Activated naive CD4-positive, alpha-beta T cell (primary cell): ENCODE measurements around the gene GPBAR1.
A peak's percentile ranks its signal among the peaks of the same experiment; 100 is the strongest.

Source experiments
- DNase-seq, 4 experiments: peaks; one replicate each; lab custom pipeline; 2025; lab: John Stamatoyannopoulos, UW

GPBAR1 gene

DNA sequence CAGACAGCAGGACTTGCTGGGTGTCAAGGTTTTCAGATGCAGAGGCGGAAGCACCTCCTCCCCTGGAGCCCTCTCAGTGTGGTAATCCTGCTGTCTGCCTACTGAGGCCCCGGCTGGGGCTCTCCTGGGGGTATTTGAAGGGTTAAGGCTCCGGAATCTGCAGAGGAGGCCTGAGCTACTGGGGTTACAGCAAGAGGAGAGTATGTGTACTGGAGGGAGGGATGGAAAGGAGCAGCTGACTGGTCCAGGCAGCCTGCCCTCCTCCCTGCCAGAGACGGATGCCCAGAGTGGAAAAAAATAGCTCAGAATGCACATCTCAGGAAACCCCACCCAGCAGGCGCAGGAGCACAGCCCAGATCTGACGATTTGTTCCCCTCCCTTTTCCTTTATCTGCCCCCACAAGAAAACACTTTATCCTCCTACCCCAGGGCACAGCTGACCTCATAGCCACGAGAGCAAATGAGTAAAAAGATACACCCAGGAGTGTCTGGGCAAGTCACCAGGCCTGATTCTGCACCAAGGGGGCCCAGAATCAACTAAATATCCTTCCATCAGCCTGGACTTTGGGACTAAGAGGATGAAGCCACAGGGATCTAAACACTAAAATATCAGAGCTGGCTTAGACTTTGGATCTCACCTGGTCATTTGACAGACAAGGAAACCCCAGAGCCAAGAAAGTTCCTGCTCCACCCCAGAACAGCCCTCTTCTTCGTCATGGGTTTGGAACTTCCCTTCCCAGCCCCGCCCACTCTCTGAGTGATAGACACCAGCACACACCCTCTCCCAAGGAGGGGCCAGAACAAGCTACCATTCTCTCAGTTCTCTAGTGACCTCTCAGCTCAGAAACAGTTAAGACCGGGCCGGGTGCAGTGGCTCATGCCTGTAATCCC lies 26.0 kb downstream of the GPBAR1 start:
- peak in 2 of 4 experiments; percentile 34 to 56 for DNase-seq

DNA sequence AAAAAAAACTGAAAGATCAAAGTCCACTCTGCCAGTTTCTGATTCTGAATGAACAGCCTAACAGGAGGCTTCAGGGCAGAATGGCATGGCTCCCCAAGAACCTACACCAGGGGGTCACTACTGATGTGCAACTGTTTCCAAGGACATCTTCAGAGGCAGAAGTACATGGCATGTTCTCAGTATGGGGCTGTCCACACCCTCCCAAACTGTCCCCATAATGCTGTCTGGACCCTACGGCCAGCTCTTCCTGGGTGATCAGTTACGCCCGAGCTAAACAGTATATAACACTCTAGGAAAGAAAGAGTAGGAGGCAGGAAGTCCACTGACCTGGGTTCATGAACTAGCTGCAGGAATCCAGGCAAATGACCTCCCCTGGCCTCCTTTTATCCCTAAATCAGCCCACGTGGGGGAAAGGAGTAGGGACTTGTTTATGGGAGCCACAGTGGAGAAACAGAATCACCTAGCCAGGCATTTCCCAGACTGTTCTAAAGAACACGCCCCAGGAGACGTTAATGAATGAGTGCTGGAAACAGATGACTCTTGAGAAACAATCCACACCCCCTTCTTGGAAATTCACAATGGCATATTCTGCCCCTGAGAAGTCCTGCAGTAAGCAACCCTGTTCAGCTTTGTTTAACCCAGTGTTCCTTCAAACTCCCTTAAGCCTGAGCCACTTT lies 29.0 kb downstream of the GPBAR1 start:
- no peak for DNase-seq

GRCh38 chr2:218290316-218291261 lies 29.8 kb downstream of the GPBAR1 start:
- DNase-seq, result peak in 1 of 4 experiments; percentile 23

GRCh38 chr2:218291318-218292047 lies 30.7 kb downstream of the GPBAR1 start:
- no peak for DNase-seq

GRCh38 chr2:218292048-218293014 lies 31.5 kb downstream of the GPBAR1 start, which contains the start of gene TMBIM1:
TMBIM1 (minus strand) TSS chr2:218292503; CDS start chr2:218282141, 10,362 bp downstream.
- peak; percentile 50 to 75 (median 56) for DNase-seq

DNA sequence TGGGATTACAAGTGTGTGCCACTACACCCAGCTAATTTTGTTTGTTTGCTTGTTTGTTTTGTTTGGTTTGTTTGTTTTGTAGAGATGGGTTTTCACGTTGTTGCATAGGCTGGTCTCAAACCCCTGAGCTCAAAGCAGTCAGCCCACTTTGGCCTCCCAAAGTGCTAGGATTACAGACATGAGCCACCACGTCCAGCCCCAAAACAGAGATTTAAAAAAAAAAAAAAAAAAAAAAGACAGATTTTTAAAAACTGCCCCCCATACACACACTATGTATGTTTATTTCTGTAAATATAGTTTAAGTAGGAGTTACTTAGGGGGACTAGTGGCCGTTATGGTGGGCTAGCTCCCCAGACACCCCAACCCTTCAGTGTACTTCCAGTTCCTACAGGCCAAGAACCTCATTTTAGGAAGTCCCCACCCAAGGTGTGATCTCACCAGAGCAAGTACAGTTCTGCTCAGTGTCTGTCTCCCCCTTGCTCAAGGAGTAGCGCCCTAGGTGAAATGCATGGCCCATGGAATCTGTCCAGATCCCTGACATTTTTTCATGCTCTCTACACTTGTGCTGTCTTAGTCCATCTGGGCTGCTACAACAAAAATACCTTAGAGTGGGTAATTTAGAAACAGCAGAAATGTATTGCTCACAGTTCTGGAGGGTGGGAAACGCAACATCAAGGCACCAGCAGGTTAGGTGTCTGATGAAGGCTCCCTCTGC lies 33.1 kb downstream of the GPBAR1 start:
- DNase-seq, result no peak

DNA sequence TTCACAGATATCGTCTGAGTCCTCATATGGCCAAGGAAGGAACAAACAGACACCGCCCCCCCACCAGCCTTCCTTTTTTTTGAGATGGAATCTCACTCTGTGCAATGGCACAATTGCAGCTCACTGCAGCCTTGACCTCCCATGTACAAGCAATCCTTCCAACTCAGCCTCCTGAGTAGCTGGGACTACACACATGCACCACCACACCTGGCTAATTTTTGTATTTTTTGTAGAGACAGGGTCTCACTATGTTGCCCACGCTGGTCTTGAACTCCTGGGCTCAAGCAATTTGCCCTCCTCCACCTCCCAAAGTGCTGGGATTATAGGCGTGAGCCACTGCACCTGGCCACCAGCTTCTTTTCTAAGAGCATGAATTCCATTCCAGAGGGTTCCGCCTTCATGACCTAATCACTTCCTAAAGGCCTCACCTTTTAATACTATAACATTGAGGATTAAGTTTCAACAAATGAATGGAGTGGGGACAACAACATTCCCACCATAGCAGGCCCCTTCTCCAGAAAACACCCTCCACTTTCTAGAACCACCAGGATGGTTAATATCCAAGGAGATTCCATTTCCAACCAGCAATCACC lies 33.7 kb downstream of the GPBAR1 start:
- DNase-seq, result no peak

- DNase-seq, result no peak
Measured at GRCh38 chr2:218295029-218295428, 34.2 kb downstream of the GPBAR1 start.

GRCh38 chr2:218296200-218296599 lies 35.4 kb downstream of the GPBAR1 start:
- no peak for DNase-seq

- DNase-seq, result no peak
Measured at GRCh38 chr2:218296847-218297246, 36.0 kb downstream of the GPBAR1 start.

DNA sequence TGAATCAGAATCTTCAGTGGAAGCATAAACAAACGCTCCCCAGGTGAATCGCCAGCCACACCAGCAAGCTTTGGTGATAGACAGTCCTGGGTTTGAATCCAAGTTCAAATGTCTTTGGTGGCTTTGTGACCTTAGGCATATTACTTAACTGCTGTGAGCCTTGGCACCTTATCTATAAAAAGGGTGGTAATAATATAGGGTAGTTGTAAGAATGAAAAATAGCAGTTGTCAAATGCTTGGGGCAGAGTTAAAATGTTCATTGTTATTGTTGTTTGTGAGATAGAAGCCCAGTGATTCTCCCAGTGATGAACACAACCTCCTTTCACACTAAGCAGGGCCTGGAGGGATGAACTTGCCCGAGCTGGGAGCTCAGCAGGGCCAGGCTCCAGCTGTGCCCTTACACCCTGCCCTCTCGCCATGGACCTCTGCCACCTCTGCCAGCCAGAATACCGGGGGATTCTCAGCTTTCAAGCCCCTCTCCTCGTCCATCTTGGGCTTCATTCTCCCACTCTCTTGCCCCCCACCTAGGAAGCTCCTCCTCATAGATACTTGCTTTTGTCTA lies 37.6 kb downstream of the GPBAR1 start:
- DNase-seq, result no peak

DNA sequence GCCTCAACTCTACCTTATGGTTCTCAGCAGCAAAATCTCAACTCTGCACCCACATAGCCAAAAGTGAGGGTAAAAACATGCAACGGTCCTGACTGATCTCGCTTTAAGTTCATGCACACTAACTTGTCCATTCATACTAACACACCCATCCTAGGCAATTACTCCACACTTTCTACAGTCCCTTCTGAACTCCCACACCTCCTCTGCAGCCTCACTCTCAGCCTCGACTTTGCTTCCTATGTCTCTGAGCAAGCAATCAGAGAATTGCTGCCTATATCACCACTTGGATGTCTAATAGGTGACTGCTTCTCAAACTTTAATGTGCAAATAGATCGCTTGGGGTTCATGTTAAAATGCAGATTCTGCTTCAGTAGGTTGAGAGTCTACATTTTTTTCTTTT lies 39.3 kb downstream of the GPBAR1 start:
- DNase-seq, result no peak

GRCh38 chr2:218301176-218301819 lies 40.5 kb downstream of the GPBAR1 start:
- DNase-seq, result peak; percentile 51 to 79 (median 74)

DNA sequence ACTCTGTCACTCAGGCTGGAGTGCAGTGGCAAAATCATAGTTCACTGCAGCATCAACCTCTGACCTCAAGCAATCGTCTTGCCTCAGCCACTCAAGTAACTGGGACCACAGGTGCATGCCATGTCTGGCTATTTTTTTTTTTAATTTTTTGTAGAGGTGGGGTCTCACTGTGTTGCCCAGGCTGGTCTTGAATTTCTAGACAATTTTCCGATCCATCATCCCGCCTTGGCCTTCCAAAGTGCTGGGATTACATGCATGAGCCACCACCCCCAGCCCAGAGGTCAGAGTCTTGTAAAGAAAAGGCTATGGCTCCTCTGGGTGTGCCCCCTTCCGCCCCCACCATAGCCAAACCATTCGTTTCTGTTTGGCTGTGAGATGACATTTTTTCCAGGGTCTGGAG lies 44.6 kb downstream of the GPBAR1 start:
- DNase-seq, result no peak

DNA sequence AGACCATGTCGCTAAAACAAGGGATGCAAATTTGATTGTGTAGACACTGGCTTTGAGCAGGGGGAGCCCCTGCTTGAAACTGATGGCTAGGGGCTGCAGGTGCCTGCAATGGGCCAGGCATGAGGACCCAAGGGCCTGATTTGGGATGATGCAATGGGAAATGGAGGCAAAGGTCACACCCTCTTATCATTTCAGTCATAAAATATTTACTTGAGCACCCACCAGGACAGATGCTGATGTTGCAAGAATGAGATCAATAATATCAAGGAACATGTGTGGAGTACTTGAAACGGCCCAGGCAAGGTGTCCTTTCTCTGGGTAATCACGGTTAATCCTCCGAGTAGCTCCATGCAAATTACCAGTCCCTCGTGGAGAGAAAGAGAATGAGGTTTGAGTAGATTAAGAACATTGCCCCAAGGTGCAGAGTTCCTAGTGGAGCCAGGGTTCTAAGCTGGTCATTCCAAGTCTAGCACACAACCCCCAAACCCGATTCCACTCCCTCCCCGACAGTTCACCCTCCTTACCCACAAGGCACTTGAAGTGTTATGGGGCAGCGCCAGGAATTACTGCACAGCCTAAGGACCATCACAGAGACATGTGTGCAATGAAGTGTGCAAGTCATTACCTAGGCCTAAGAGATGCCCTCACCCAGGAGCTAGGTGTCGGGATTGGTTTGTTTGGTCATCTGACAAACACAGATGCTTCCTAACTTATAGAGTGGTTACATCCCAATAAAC lies 45.5 kb downstream of the GPBAR1 start:
- no peak for DNase-seq

GRCh38 chr2:218307415-218308090 lies 46.7 kb downstream of the GPBAR1 start:
- DNase-seq, result no peak
